GM12878 (cell line): ENCODE measurements around the gene RNF150.

ENCODE experiments used
- ASH2L ChIP-seq: fragments of 300-600, 200-600 bp; sonication (generic); IDR thresholded peaks from 2 replicates; pipeline ENCODE4 v1.6.1; 2017; ENCODE audit warnings: low read depth, mild to moderate bottlenecking, borderline replicate concordance
- CTCF ChIP-seq, 3 experiments: IDR thresholded peaks in 2 of 3; conservative IDR thresholded peaks in 1 of 3; 2 replicates each; pipeline ENCODE4 v1.5.1; 2011; ENCODE audit warnings: low read depth in 3 of 3, low read length in 3 of 3, mild to moderate bottlenecking in 3 of 3, control low read depth in 2 of 3, moderate library complexity in 2 of 3, inconsistent platforms in 1 of 3, mixed read lengths in 1 of 3; ENCODE audit not compliant: control insufficient read depth in 2 of 3, insufficient read depth in 1 of 3; ENCODE audit errors: extremely low read depth in 1 of 3
- E4F1 ChIP-seq: fragments of 450-650 bp; IDR thresholded peaks from 2 replicates; pipeline ENCODE4 v1.6.1; 2018; ENCODE audit warnings: borderline replicate concordance, mild to moderate bottlenecking; ENCODE audit not compliant: partially characterized antibody
- EZH2 ChIP-seq: IDR thresholded peaks from 2 replicates; pipeline ENCODE4 v1.6.1; 2012; ENCODE audit warnings: low read depth, mild to moderate bottlenecking, control low read depth, inconsistent platforms, low read length, borderline replicate concordance; ENCODE audit not compliant: control insufficient read depth
- FOXK2 ChIP-seq: fragments of 450-650 bp; IDR thresholded peaks from 2 replicates; pipeline ENCODE4 v1.6.1; 2017; ENCODE audit warnings: mild to moderate bottlenecking, moderate library complexity
- HCFC1 ChIP-seq: fragments of 150-350 bp; IDR thresholded peaks from 2 replicates; pipeline ENCODE4 v1.6.1; 2014; ENCODE audit warnings: low read length
- MAX ChIP-seq: IDR thresholded peaks from 2 replicates; pipeline ENCODE4 v1.6.1; 2012; ENCODE audit warnings: low read depth, low read length, improper control_type of control experiment
- NFYA ChIP-seq: IDR thresholded peaks from 2 replicates; pipeline ENCODE4 v1.6.1; 2011; ENCODE audit warnings: low read depth, mild to moderate bottlenecking, low read length, improper control_type of control experiment, borderline replicate concordance
- RBBP5 ChIP-seq: fragments of 200-600 bp; sonication (generic); conservative IDR thresholded peaks from 2 replicates; pipeline ENCODE4 v1.6.1; 2016
- SPI1 ChIP-seq: IDR thresholded peaks from 2 replicates; pipeline ENCODE4 v1.6.1; 2011; ENCODE audit warnings: low read depth, mild to moderate bottlenecking, low read length, moderate library complexity, borderline replicate concordance; ENCODE audit not compliant: insufficient read depth
- TAF1 ChIP-seq: IDR thresholded peaks from 2 replicates; pipeline ENCODE4 v1.6.1; 2011; ENCODE audit warnings: mild to moderate bottlenecking, low read depth, low read length, borderline replicate concordance
- USF2 ChIP-seq: IDR thresholded peaks from 2 replicates; pipeline ENCODE4 v1.6.1; 2011; ENCODE audit warnings: low read depth, low read length, improper control_type of control experiment, borderline replicate concordance
- YY1 ChIP-seq: IDR thresholded peaks from 2 replicates; pipeline ENCODE4 v1.6.1; 2011; ENCODE audit warnings: low read depth, mild to moderate bottlenecking, low read length

GRCh38 chr4:141074098-141074878 is 59.0 kb downstream of the RNF150 start:
- TF ChIP-seq RBBP5, result no peak
- TF ChIP-seq NFYA, result no peak
- no peak for TF ChIP-seq MAX
- TF ChIP-seq EZH2, result no peak
- no peak for TF ChIP-seq USF2
- no peak for TF ChIP-seq E4F1
- TF ChIP-seq FOXK2, result no peak
- no peak for TF ChIP-seq SPI1
- no peak for TF ChIP-seq TAF1
- TF ChIP-seq HCFC1, result no peak
- no peak for TF ChIP-seq YY1
- TF ChIP-seq CTCF (IDR thresholded peaks at IDR 0.05 in 2 of 3, conservative IDR thresholded peaks at IDR 0.05 in 1 of 3; ENCODE audit: control insufficient read depth in 2 of 3, extremely low read depth in 1 of 3, insufficient read depth in 1 of 3, low read depth in 3 of 3, low read length in 3 of 3), result no peak
- no peak for TF ChIP-seq ASH2L
